IMR-90 (cell line): Measurements from ENCODE around the gene FBXO31. TPM values are rescaled to one million over a fixed set of nuclear protein-coding genes. Genes with fewer than 3 reads are reported as not detected.

ENCODE experiments used
- ATAC-seq: fragments of 200-7000 bp; cut with Tn5 transposase; 2 replicates; pipeline ENCODE4 v1.9.1; 2020; ENCODE audit warnings: low read depth, mild to moderate bottlenecking, moderate library complexity
- BruUV-seq: library from RNA; stranded (reverse); fragments of 400-500 nt; replicated peaks from 2 replicates; lab custom pipeline; 2021; lab: Mats Ljungman, UMichigan
- CTCF ChIA-PET: fragments of 300-600 bp; formaldehyde crosslinking; extraction: SDS; loops from one replicate; lab custom pipeline; 2021; ENCODE audit warnings: antibody characterized with exemption; lab: Yijun Ruan, JAX
- POLR2A ChIA-PET: fragments of 300-600 bp; sonication (Branson Sonifier 250); formaldehyde crosslinking; loops from one replicate; lab custom pipeline; 2022; ENCODE audit warnings: antibody characterized with exemption; ENCODE audit not compliant: unreplicated experiment; lab: Charles Lee
- DNase-seq: peaks from one replicate; pipeline ENCODE4 v3.0.0; 2013
- H2AFZ ChIP-seq: replicated peaks from 2 replicates; pipeline ENCODE3; 2013; ENCODE audit warnings: low read length, mild to moderate bottlenecking; ENCODE audit not compliant: poor library complexity
- H2AK5ac ChIP-seq: 2 replicates; pipeline ENCODE4 v1.6.1; 2013; ENCODE audit warnings: low read depth, low read length, inconsistent platforms
- H2AK9ac ChIP-seq: replicated peaks from 2 replicates; pipeline ENCODE3; 2013; ENCODE audit warnings: mild to moderate bottlenecking, low read depth, low read length, moderate library complexity; ENCODE audit not compliant: poor library complexity
- H2BK120ac ChIP-seq: 2 replicates; pipeline ENCODE4 v1.6.1; 2013; ENCODE audit warnings: low read depth, low read length, inconsistent platforms
- H2BK15ac ChIP-seq: 3 replicates; pipeline ENCODE4 v1.6.1; 2013; ENCODE audit warnings: low read depth, low read length, inconsistent platforms
- H2BK20ac ChIP-seq: 2 replicates; pipeline ENCODE4 v1.6.1; 2013; ENCODE audit warnings: low read depth, mild to moderate bottlenecking, inconsistent platforms, low read length, moderate library complexity
- H2BK5ac ChIP-seq: 2 replicates; pipeline ENCODE4 v1.6.1; 2013; ENCODE audit warnings: mild to moderate bottlenecking, low read depth, low read length, inconsistent platforms; ENCODE audit not compliant: poor library complexity, severe bottlenecking
- H3K14ac ChIP-seq: replicated peaks from 2 replicates; pipeline ENCODE4 v1.6.1; 2013; ENCODE audit warnings: low read depth, low read length, inconsistent platforms
- H3K18ac ChIP-seq: 2 replicates; pipeline ENCODE4 v1.6.1; 2013; ENCODE audit warnings: low read depth, low read length, control low read depth
- H3K23ac ChIP-seq: 2 replicates; pipeline ENCODE4 v1.6.1; 2013; ENCODE audit warnings: low read depth, low read length, inconsistent platforms
- H3K27ac ChIP-seq: 2 replicates; pipeline ENCODE4 v1.5.1; 2013; ENCODE audit warnings: mild to moderate bottlenecking, control low read depth, low read length; ENCODE audit not compliant: insufficient read depth
- H3K27me3 ChIP-seq: 2 replicates; pipeline ENCODE4 v1.6.1; 2013; ENCODE audit warnings: low read length; ENCODE audit not compliant: control insufficient read depth, insufficient read depth
- H3K36me3 ChIP-seq: 2 replicates; pipeline ENCODE4 v1.6.1; 2013; ENCODE audit warnings: low read length, mixed read lengths; ENCODE audit not compliant: control insufficient read depth, insufficient read depth
- H3K4ac ChIP-seq: 2 replicates; pipeline ENCODE4 v1.6.1; 2013; ENCODE audit warnings: low read depth, low read length, inconsistent platforms
- H3K4me1 ChIP-seq: 2 replicates; pipeline ENCODE4 v1.6.1; 2013; ENCODE audit warnings: low read length, mixed read lengths; ENCODE audit not compliant: control insufficient read depth, insufficient read depth
- H3K4me2 ChIP-seq: 2 replicates; pipeline ENCODE4 v1.6.1; 2013; ENCODE audit warnings: low read depth, mild to moderate bottlenecking, control low read depth, low read length, moderate library complexity
- H3K4me3 ChIP-seq: 2 replicates; pipeline ENCODE4 v1.5.1; 2013; ENCODE audit warnings: low read depth, mild to moderate bottlenecking, control low read depth, low read length, moderate library complexity; ENCODE audit not compliant: insufficient read depth
- H3K56ac ChIP-seq: 2 replicates; pipeline ENCODE4 v1.6.1; 2013; ENCODE audit warnings: low read length, inconsistent platforms; ENCODE audit not compliant: insufficient read depth; ENCODE audit errors: extremely low read depth
- H3K79me1 ChIP-seq, 2 experiments: 2 replicates each; pipeline ENCODE4 v1.6.1; 2013; ENCODE audit warnings: low read length in 2 of 2, inconsistent platforms in 1 of 2, low read depth in 1 of 2
- H3K9ac ChIP-seq: 2 replicates; pipeline ENCODE4 v1.6.1; 2013; ENCODE audit warnings: low read depth, low read length, control low read depth
- H3K9me1 ChIP-seq: 2 replicates; pipeline ENCODE4 v1.6.1; 2013; ENCODE audit warnings: low read length, inconsistent platforms; ENCODE audit not compliant: insufficient read depth
- H3K9me3 ChIP-seq: 2 replicates; pipeline ENCODE4 v1.6.1; 2013; ENCODE audit warnings: low read length; ENCODE audit not compliant: control insufficient read depth, insufficient read depth
- H4K20me1 ChIP-seq: 2 replicates; pipeline ENCODE4 v1.6.1; 2013; ENCODE audit warnings: low read length, inconsistent platforms; ENCODE audit not compliant: insufficient read depth
- H4K5ac ChIP-seq: 2 replicates; pipeline ENCODE4 v1.6.1; 2013; ENCODE audit warnings: mild to moderate bottlenecking, low read depth, low read length, control low read depth
- H4K8ac ChIP-seq, 2 experiments: 2 replicates each; pipeline ENCODE4 v1.6.1; 2013; ENCODE audit warnings: low read depth in 2 of 2, low read length in 2 of 2, control low read depth in 1 of 2, inconsistent platforms in 1 of 2
- H4K91ac ChIP-seq: 2 replicates; pipeline ENCODE4 v1.6.1; 2013; ENCODE audit warnings: low read depth, low read length, inconsistent platforms; ENCODE audit not compliant: insufficient read depth
- CEBPB ChIP-seq: IDR thresholded peaks from 2 replicates; pipeline ENCODE4 v1.6.1; 2012; ENCODE audit warnings: low read depth, low read length, improper control_type of control experiment
- CHD1 ChIP-seq: IDR thresholded peaks from 2 replicates; pipeline ENCODE4 v1.6.1; 2012; ENCODE audit warnings: low read depth, low read length, improper control_type of control experiment
- ELK1 ChIP-seq: fragments of 150-350 bp; IDR thresholded peaks from 2 replicates; pipeline ENCODE4 v1.6.1; 2016; ENCODE audit warnings: low read depth, mild to moderate bottlenecking, low read length, moderate library complexity, borderline replicate concordance
- MAFK ChIP-seq: IDR thresholded peaks from 2 replicates; pipeline ENCODE4 v1.6.1; 2012; ENCODE audit warnings: low read depth, low read length, improper control_type of control experiment
- NFE2L2 ChIP-seq: fragments of 150-350 bp; IDR thresholded peaks from 2 replicates; pipeline ENCODE4 v1.6.1; 2016; ENCODE audit warnings: low read depth, mild to moderate bottlenecking, low read length
- POLR2A ChIP-seq: IDR thresholded peaks from 2 replicates; pipeline ENCODE4 v1.6.1; 2012; ENCODE audit warnings: mild to moderate bottlenecking, low read depth, low read length
- RAD21 ChIP-seq: IDR thresholded peaks from 2 replicates; pipeline ENCODE4 v1.6.1; 2012; ENCODE audit warnings: low read length, improper control_type of control experiment
- RCOR1 ChIP-seq: IDR thresholded peaks from 2 replicates; pipeline ENCODE4 v1.6.1; 2012; ENCODE audit warnings: mild to moderate bottlenecking, low read length, improper control_type of control experiment; ENCODE audit not compliant: insufficient replicate concordance
- RFX5 ChIP-seq: IDR thresholded peaks from 2 replicates; pipeline ENCODE4 v1.8.0; 2012; ENCODE audit warnings: low read depth, mild to moderate bottlenecking, low read length, moderate library complexity
- SMC3 ChIP-seq: fragments of 150-350 bp; IDR thresholded peaks from 2 replicates; pipeline ENCODE4 v1.6.1; 2016; ENCODE audit warnings: low read depth, mild to moderate bottlenecking, antibody characterized with exemption, low read length, moderate library complexity
- WGBS, 2 experiments: methylation state at CpG; one replicate each; pipeline versions ENCODE4 v1.1.5 to v1.1.7; 2013; ENCODE audit warnings: missing lambda C conversion rate in 2 of 2; ENCODE audit not compliant: insufficient read length in 1 of 2; ENCODE audit errors: extremely low coverage in 2 of 2; 5-methylcytosine and 5-hydroxymethylcytosine counted together
- dilution Hi-C: fragments of 300-500 bp; cut with HindIII; formaldehyde crosslinking; loops from one replicate; pipeline ENCODE4 v1.14.3; 2018; ENCODE audit warnings: low sequenced_read_pairs; ENCODE audit not compliant: unreplicated experiment
- in situ Hi-C: fragments of 300-500 bp; cut with MboI; formaldehyde crosslinking; loops from 3 replicates; pipeline ENCODE4 v1.14.3; 2019; ENCODE audit warnings: low sequenced_read_pairs, inconsistent platforms, mixed read lengths
- intact Hi-C: fragments of 100-400 bp; cut with micrococcal nuclease; formaldehyde crosslinking; loops from 2 replicates; pipeline ENCODE4 v1.10.0; 2022
- polyA plus RNA-seq, 3 experiments: library from polyadenylated mRNA; depleted of rRNA; stranded (reverse); fragments of >200 nt; gene quantifications; 2 replicates each; pipeline ENCODE4 v1.2.3, GENCODE V29; 2012; ENCODE audit warnings: low replicate concordance in 1 of 3
- total RNA-seq: library from RNA; depleted of rRNA; stranded (reverse); fragments of >200 nt; gene quantifications from 2 replicates; pipeline ENCODE4 v1.2.3, GENCODE V29; 2012

The FBXO31 gene
- total and polyA plus RNA-seq, 2 of the 4 experiments (the other 2 are of a cell fraction) = 10.4 to 16.9 TPM

GRCh38 chr16:87407511-87408112 is 24.0 kb upstream of the FBXO31 start:
- no peaks in the 10 kb centered on the region for H3K9me3 ChIP-seq
- ChIA-PET POLR2A (no interaction called here), CTCF (no interaction called here)
- no peak overlapping the region for H2BK20ac ChIP-seq
- no peak overlapping the region for H2AK5ac ChIP-seq
- no peak overlapping the region for H4K91ac ChIP-seq
- no peak overlapping the region for H2BK120ac ChIP-seq
- no peak overlapping the region for H3K4ac ChIP-seq
- no peak overlapping the region for H3K56ac ChIP-seq
- peaks cover 19% of the 10 kb centered on the region for H4K20me1 ChIP-seq
- no peak overlapping the region for H2BK15ac ChIP-seq
- no peak overlapping the region for H4K8ac ChIP-seq
- in situ Hi-C loops (loop anchor here (25.0 kb wide), 1 partner anchor 355 kb away; the partner anchor contains the start of gene KLHDC4), intact Hi-C loops (no loop called here), dilution Hi-C loops (no loop called here)
- H3K4me1 ChIP-seq = no peaks in the 10 kb centered on the region
- peaks cover 8% of the 10 kb centered on the region; the same call in 1 of the 2 replicates for H3K9me1 ChIP-seq
- H2AFZ ChIP-seq = no peak overlapping the region
- no peak overlapping the region for H3K18ac ChIP-seq
- peaks cover 61% of the 10 kb centered on the region for H3K36me3 ChIP-seq
- H3K14ac ChIP-seq = no peak overlapping the region
- no peak overlapping the region for H2BK5ac ChIP-seq
- WGBS, 2 experiments = 93% methylated on average over 19 of the region's 26 CpGs; no CpG with 5 or more reads in 1 of the 2 experiments
- no peak overlapping the region for H3K27ac ChIP-seq
- no peak overlapping the region for H4K5ac ChIP-seq
- ATAC-seq = no peak
- no peak overlapping the region for H3K4me2 ChIP-seq
- H2AK9ac ChIP-seq = no peak overlapping the region
- no peak for TF ChIP-seq RCOR1
- TF ChIP-seq CHD1 = no peak
- no peak for TF ChIP-seq RAD21
- no peak for TF ChIP-seq RFX5
- TF ChIP-seq NFE2L2 = no peak
- no peak for TF ChIP-seq SMC3
- no peak for TF ChIP-seq CEBPB
- no peak for TF ChIP-seq MAFK
- no peak for TF ChIP-seq ELK1
- TF ChIP-seq POLR2A = no peak
- H3K9ac ChIP-seq = no peak overlapping the region
- no peaks in the 10 kb centered on the region for H3K27me3 ChIP-seq
- peaks cover 9 to 22% of the 10 kb centered on the region in 2 experiments; a peak in 3 of 4 replicates for H3K79me1 ChIP-seq
- BruUV-seq = no TSS peak
- no peak overlapping the region for H3K23ac ChIP-seq
- DNase-seq = no peak
- no peak overlapping the region for H3K4me3 ChIP-seq
